ENCODE results near the gene PTGER4.

Gene PTGER4

DNA sequence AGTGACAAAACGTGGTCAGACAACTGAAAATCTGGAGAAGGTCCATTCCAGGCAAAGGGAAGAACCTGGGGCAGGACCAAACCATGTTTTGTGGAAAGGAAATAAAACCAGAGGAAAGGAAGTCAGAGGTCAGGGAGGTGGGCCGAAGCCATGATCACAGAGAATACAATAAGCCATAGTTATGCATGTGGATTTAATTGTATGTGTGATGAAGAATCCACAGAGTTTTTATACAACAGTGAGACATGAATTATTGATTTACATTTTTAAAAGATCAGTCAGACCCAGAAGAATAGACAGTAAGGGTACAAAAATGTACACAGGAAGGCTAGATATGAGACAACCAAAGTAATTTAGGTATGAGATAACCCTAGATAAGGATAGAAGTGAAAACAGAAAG is 55.3 kb downstream of the PTGER4 start:
- Histone ChIP-seq H3K9ac (ENCODE audit: low read depth, low read length) (no peak overlapping the region), H3K4me3 (ENCODE audit: low read length) (no peak overlapping the region), H3K27ac (ENCODE audit: low read length) (no peak overlapping the region), H3K9me3 (ENCODE audit: insufficient read depth, low read depth, low read length) (no peaks in the 10 kb centered on the region), H3K27me3 (ENCODE audit: insufficient read depth, low read length) (no peaks in the 10 kb centered on the region), H3K4me1 (ENCODE audit: insufficient read depth, low read length) (no peaks in the 10 kb centered on the region), H3K36me3 (ENCODE audit: insufficient read depth, low read depth, low read length) (no peaks in the 10 kb centered on the region)

DNA sequence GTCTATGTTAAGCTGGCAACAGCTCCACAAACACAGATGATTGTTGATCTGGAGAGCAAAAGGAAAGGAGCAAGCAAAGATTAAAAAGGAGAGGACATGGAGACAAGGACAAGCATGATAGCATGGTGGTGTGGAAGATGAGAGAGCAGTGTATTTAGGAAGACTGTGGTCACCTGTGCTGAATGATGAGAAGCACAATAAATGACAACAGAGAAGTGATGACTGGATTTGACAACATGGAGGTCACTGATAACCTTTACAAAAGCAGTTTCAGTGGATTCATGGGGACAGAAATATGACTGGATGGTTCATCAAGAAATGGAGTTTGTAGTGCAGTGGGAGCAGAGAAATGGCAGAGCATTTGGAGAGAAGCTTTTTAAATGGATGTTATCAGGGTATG is 55.9 kb downstream of the PTGER4 start:
- Histone ChIP-seq H3K27me3 (ENCODE audit: insufficient read depth, low read length) (no peaks in the 10 kb centered on the region), H3K27ac (ENCODE audit: low read length) (no peak overlapping the region), H3K36me3 (ENCODE audit: insufficient read depth, low read depth, low read length) (no peaks in the 10 kb centered on the region)

DNA sequence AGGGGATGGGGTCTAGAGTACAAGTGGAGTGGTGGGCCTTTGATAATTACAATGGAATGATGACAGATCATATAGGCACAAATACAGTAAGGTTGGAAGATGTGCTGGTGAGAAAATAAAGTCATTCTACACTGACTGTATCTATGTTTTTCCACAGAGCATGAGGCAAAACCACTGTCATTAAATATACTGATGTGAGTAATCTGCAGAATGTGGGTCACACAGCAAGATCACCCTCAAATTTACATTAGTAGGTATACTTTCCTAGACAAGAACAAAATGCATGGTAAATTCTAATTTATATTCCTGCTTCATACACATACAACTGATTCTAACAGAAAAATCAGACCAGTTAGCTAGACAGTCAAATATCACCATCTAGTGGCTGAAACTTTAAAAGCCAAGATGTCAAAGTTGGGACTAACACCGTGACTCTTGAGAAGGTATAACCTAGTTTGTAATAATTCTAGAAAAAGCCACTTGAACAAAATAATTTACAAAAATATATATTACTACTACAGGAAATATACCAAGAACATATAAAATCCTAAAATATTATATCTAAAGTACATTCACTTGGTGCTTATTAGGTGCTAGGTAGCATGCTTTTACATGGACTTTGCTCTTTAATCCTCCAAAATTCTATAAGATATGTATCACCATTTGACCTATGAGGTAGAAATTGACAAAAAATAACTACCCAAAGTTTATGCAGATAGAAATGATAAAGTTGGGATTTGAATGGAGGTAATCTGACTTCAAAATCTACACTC is 56.6 kb downstream of the PTGER4 start:
- Histone ChIP-seq H3K4me1 (ENCODE audit: insufficient read depth, low read length) (no peaks in the 10 kb centered on the region), H3K9me3 (ENCODE audit: insufficient read depth, low read depth, low read length) (no peaks in the 10 kb centered on the region), H3K9ac (ENCODE audit: low read depth, low read length) (no peak overlapping the region), H3K4me3 (ENCODE audit: low read length) (no peak overlapping the region), H3K27me3 (ENCODE audit: insufficient read depth, low read length) (no peaks in the 10 kb centered on the region), H3K36me3 (ENCODE audit: insufficient read depth, low read depth, low read length) (no peaks in the 10 kb centered on the region), H3K27ac (ENCODE audit: low read length) (no peak overlapping the region)

More for the DNA sequence above, 55.9 kb downstream of the PTGER4 start:
- no peak overlapping the region for H3K4me3 ChIP-seq (ENCODE audit: low read length)
- no peaks in the 10 kb centered on the region for H3K4me1 ChIP-seq (ENCODE audit: insufficient read depth, low read length)
- H3K9me3 ChIP-seq (ENCODE audit: insufficient read depth, low read depth, low read length) = no peaks in the 10 kb centered on the region
- no peak overlapping the region for H3K9ac ChIP-seq (ENCODE audit: low read depth, low read length)

DNA sequence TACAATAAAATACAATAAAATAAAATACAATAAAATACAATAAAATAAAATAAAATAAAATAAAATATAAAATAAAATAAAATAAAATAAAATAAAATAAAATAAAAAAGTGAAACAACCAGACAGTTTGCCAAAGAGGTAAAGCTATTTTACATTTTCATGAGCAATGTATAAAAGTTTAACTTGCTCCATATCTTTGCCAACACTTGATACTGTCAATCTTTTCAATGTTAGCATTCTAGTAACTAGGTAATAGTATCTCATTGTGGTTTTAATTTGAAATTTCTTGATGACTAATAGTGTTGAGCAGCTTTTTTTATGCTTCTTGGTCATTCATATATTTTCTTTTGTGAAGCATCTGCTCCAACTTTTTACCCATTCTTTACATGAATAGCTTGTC is 58.8 kb downstream of the PTGER4 start:
- Histone ChIP-seq H3K4me1 (ENCODE audit: insufficient read depth, low read length) (no peaks in the 10 kb centered on the region), H3K9me3 (ENCODE audit: insufficient read depth, low read depth, low read length) (no peaks in the 10 kb centered on the region), H3K9ac (ENCODE audit: low read depth, low read length) (no peak overlapping the region), H3K27ac (ENCODE audit: low read length) (no peak overlapping the region), H3K4me3 (ENCODE audit: low read length) (no peak overlapping the region), H3K27me3 (ENCODE audit: insufficient read depth, low read length) (no peaks in the 10 kb centered on the region), H3K36me3 (ENCODE audit: insufficient read depth, low read depth, low read length) (no peaks in the 10 kb centered on the region)

Measured in iPS-20b (cell line).